Measurements from ENCODE around the gene SLC23A1. TPM values are rescaled to one million over a fixed set of nuclear protein-coding genes. Genes with fewer than 3 reads are reported as not detected.

The SLC23A1 gene
- not detected for total RNA-seq

- no peaks in the 10 kb centered on the region for H3K36me3 ChIP-seq (ENCODE audit: control insufficient read depth in 3 of 3, insufficient read depth in 3 of 3, low read length in 3 of 3)
- no peak within 1 kb of the TSS for H3K27ac ChIP-seq (ENCODE audit: low read depth, low read length)
- no peaks in the 10 kb centered on the region for H3K9me3 ChIP-seq (ENCODE audit: control insufficient read depth in 3 of 3, low read length in 3 of 3)
- no peaks in the 10 kb centered on the region for H3K27me3 ChIP-seq (ENCODE audit: control insufficient read depth in 3 of 3, insufficient read depth in 3 of 3, low read length in 3 of 3)
- H3K4me3 ChIP-seq (ENCODE audit: low read length in 3 of 3) = no peak within 1 kb of the TSS
- H3K9ac ChIP-seq (ENCODE audit: low read depth in 1 of 3, low read length in 3 of 3) = peak within 1 kb of the TSS in 2 of 3 donors; percentile 33 to 72
- peaks cover 20 to 29% (median 20%) of the 10 kb centered on the region in 3 donors for H3K4me1 ChIP-seq (ENCODE audit: control insufficient read depth in 3 of 3, insufficient read depth in 3 of 3, low read length in 3 of 3)
Measured at GRCh38 chr5:139383275-139383992, at the start of gene SLC23A1. SLC23A1 (minus strand) TSS chr5:139383297; CDS start chr5:139383253, 44 bp downstream.

GRCh38 chr5:139431706-139432105, 48.6 kb upstream of the SLC23A1 start:
- no peak overlapping the region for H3K27ac ChIP-seq (ENCODE audit: low read depth, low read length)
- no peaks in the 10 kb centered on the region for H3K4me1 ChIP-seq (ENCODE audit: control insufficient read depth in 3 of 3, insufficient read depth in 3 of 3, low read length in 3 of 3)
- H3K36me3 ChIP-seq (ENCODE audit: control insufficient read depth in 3 of 3, insufficient read depth in 3 of 3, low read length in 3 of 3) = peaks cover 8 to 24% (median 11%) of the 10 kb centered on the region in 3 donors

GRCh38 chr5:139430015-139430414, 46.9 kb upstream of the SLC23A1 start:
- Histone ChIP-seq H3K27ac (ENCODE audit: low read depth, low read length) (no peak overlapping the region), H3K27me3 (ENCODE audit: control insufficient read depth in 3 of 3, insufficient read depth in 3 of 3, low read length in 3 of 3) (no peaks in the 10 kb centered on the region), H3K9me3 (ENCODE audit: control insufficient read depth in 3 of 3, low read length in 3 of 3) (no peaks in the 10 kb centered on the region), H3K4me3 (ENCODE audit: low read length in 3 of 3) (no peak overlapping the region), H3K9ac (ENCODE audit: low read depth in 1 of 3, low read length in 3 of 3) (no peak overlapping the region), H3K36me3 (ENCODE audit: control insufficient read depth in 3 of 3, insufficient read depth in 3 of 3, low read length in 3 of 3) (peaks cover 8 to 21% (median 11%) of the 10 kb centered on the region in 3 donors), H3K4me1 (ENCODE audit: control insufficient read depth in 3 of 3, insufficient read depth in 3 of 3, low read length in 3 of 3) (peaks cover 5 to 15% (median 5%) of the 10 kb centered on the region in 3 donors)

More at GRCh38 chr5:139431706-139432105, 48.6 kb upstream of the SLC23A1 start:
- H3K27me3 ChIP-seq (ENCODE audit: control insufficient read depth in 3 of 3, insufficient read depth in 3 of 3, low read length in 3 of 3) = no peaks in the 10 kb centered on the region
- H3K9ac ChIP-seq (ENCODE audit: low read depth in 1 of 3, low read length in 3 of 3) = no peak overlapping the region
- H3K9me3 ChIP-seq (ENCODE audit: control insufficient read depth in 3 of 3, low read length in 3 of 3) = no peaks in the 10 kb centered on the region
- no peak overlapping the region for H3K4me3 ChIP-seq (ENCODE audit: low read length in 3 of 3)

- H3K36me3 ChIP-seq (ENCODE audit: control insufficient read depth in 3 of 3, insufficient read depth in 3 of 3, low read length in 3 of 3) = peaks cover 3 to 19% (median 17%) of the 10 kb centered on the region in 3 donors
- no peaks in the 10 kb centered on the region for H3K27me3 ChIP-seq (ENCODE audit: control insufficient read depth in 3 of 3, insufficient read depth in 3 of 3, low read length in 3 of 3)
- no peaks in the 10 kb centered on the region for H3K9me3 ChIP-seq (ENCODE audit: control insufficient read depth in 3 of 3, low read length in 3 of 3)
- peaks cover 5 to 23% (median 12%) of the 10 kb centered on the region in 3 donors for H3K4me1 ChIP-seq (ENCODE audit: control insufficient read depth in 3 of 3, insufficient read depth in 3 of 3, low read length in 3 of 3)
- H3K4me3 ChIP-seq (ENCODE audit: low read length in 3 of 3) = no peak overlapping the region
- peak overlapping the region in 1 of 3 donors; percentile 40 for H3K9ac ChIP-seq (ENCODE audit: low read depth in 1 of 3, low read length in 3 of 3)
- peak overlapping the region; percentile 31 for H3K27ac ChIP-seq (ENCODE audit: low read depth, low read length)
Measured at GRCh38 chr5:139426203-139426885, 43.2 kb upstream of the SLC23A1 start.

- Histone ChIP-seq H3K9me3 (ENCODE audit: control insufficient read depth in 3 of 3, low read length in 3 of 3) (no peaks in the 10 kb centered on the region), H3K27me3 (ENCODE audit: control insufficient read depth in 3 of 3, insufficient read depth in 3 of 3, low read length in 3 of 3) (no peaks in the 10 kb centered on the region), H3K4me1 (ENCODE audit: control insufficient read depth in 3 of 3, insufficient read depth in 3 of 3, low read length in 3 of 3) (peaks cover 5 to 23% (median 12%) of the 10 kb centered on the region in 3 donors), H3K36me3 (ENCODE audit: control insufficient read depth in 3 of 3, insufficient read depth in 3 of 3, low read length in 3 of 3) (peaks cover 3 to 20% (median 17%) of the 10 kb centered on the region in 3 donors), H3K27ac (ENCODE audit: low read depth, low read length) (peak overlapping the region; percentile 31), H3K4me3 (ENCODE audit: low read length in 3 of 3) (no peak overlapping the region), H3K9ac (ENCODE audit: low read depth in 1 of 3, low read length in 3 of 3) (peak overlapping the region in 2 of 3 donors; percentile 7 to 23)
Measured at GRCh38 chr5:139425497-139425896, 42.4 kb upstream of the SLC23A1 start.

GRCh38 chr5:139422307-139422893, 39.3 kb upstream of the SLC23A1 start:
- Histone ChIP-seq H3K9ac (ENCODE audit: low read depth in 1 of 3, low read length in 3 of 3) (no peak overlapping the region), H3K36me3 (ENCODE audit: control insufficient read depth in 3 of 3, insufficient read depth in 3 of 3, low read length in 3 of 3) (peaks cover 2 to 17% (median 11%) of the 10 kb centered on the region in 3 donors), H3K27me3 (ENCODE audit: control insufficient read depth in 3 of 3, insufficient read depth in 3 of 3, low read length in 3 of 3) (no peaks in the 10 kb centered on the region), H3K4me3 (ENCODE audit: low read length in 3 of 3) (no peak overlapping the region), H3K4me1 (ENCODE audit: control insufficient read depth in 3 of 3, insufficient read depth in 3 of 3, low read length in 3 of 3) (peaks cover 28 to 50% (median 36%) of the 10 kb centered on the region in 3 donors), H3K9me3 (ENCODE audit: control insufficient read depth in 3 of 3, low read length in 3 of 3) (no peaks in the 10 kb centered on the region), H3K27ac (ENCODE audit: low read depth, low read length) (no peak overlapping the region)

- H3K36me3 ChIP-seq (ENCODE audit: control insufficient read depth in 3 of 3, insufficient read depth in 3 of 3, low read length in 3 of 3) = peaks cover 2 to 11% (median 8%) of the 10 kb centered on the region in 3 donors
- peak overlapping the region; percentile 24 to 76 (median 41) for H3K9ac ChIP-seq (ENCODE audit: low read depth in 1 of 3, low read length in 3 of 3)
- no peaks in the 10 kb centered on the region for H3K9me3 ChIP-seq (ENCODE audit: control insufficient read depth in 3 of 3, low read length in 3 of 3)
- peak overlapping the region; percentile 87 for H3K27ac ChIP-seq (ENCODE audit: low read depth, low read length)
- peak overlapping the region in 1 of 3 donors; percentile 1 for H3K4me3 ChIP-seq (ENCODE audit: low read length in 3 of 3)
- peaks cover 53 to 60% (median 54%) of the 10 kb centered on the region in 3 donors for H3K4me1 ChIP-seq (ENCODE audit: control insufficient read depth in 3 of 3, insufficient read depth in 3 of 3, low read length in 3 of 3)
- H3K27me3 ChIP-seq (ENCODE audit: control insufficient read depth in 3 of 3, insufficient read depth in 3 of 3, low read length in 3 of 3) = no peaks in the 10 kb centered on the region
Measured at GRCh38 chr5:139419226-139420192, 36.4 kb upstream of the SLC23A1 start.

GRCh38 chr5:139418793-139419192, 35.7 kb upstream of the SLC23A1 start:
- peak overlapping the region in 1 of 3 donors; percentile 1 for H3K4me3 ChIP-seq (ENCODE audit: low read length in 3 of 3)
- no peaks in the 10 kb centered on the region for H3K27me3 ChIP-seq (ENCODE audit: control insufficient read depth in 3 of 3, insufficient read depth in 3 of 3, low read length in 3 of 3)
- H3K36me3 ChIP-seq (ENCODE audit: control insufficient read depth in 3 of 3, insufficient read depth in 3 of 3, low read length in 3 of 3) = peaks cover 2 to 10% (median 5%) of the 10 kb centered on the region in 3 donors
- peak overlapping the region; percentile 87 for H3K27ac ChIP-seq (ENCODE audit: low read depth, low read length)
- H3K9me3 ChIP-seq (ENCODE audit: control insufficient read depth in 3 of 3, low read length in 3 of 3) = no peaks in the 10 kb centered on the region
- H3K9ac ChIP-seq (ENCODE audit: low read depth in 1 of 3, low read length in 3 of 3) = peak overlapping the region; percentile 39 to 76 (median 44)
- peaks cover 57 to 67% (median 59%) of the 10 kb centered on the region in 3 donors for H3K4me1 ChIP-seq (ENCODE audit: control insufficient read depth in 3 of 3, insufficient read depth in 3 of 3, low read length in 3 of 3)

GRCh38 chr5:139417214-139417613, 34.1 kb upstream of the SLC23A1 start:
- peak overlapping the region; percentile 87 for H3K27ac ChIP-seq (ENCODE audit: low read depth, low read length)

More at GRCh38 chr5:139417214-139417613, 34.1 kb upstream of the SLC23A1 start:
- Histone ChIP-seq H3K9ac (ENCODE audit: low read depth in 1 of 3, low read length in 3 of 3) (peak overlapping the region in 2 of 3 donors; percentile 10 to 43), H3K4me3 (ENCODE audit: low read length in 3 of 3) (no peak overlapping the region), H3K9me3 (ENCODE audit: control insufficient read depth in 3 of 3, low read length in 3 of 3) (no peaks in the 10 kb centered on the region), H3K27me3 (ENCODE audit: control insufficient read depth in 3 of 3, insufficient read depth in 3 of 3, low read length in 3 of 3) (no peaks in the 10 kb centered on the region), H3K36me3 (ENCODE audit: control insufficient read depth in 3 of 3, insufficient read depth in 3 of 3, low read length in 3 of 3) (peaks cover 2 to 11% (median 3%) of the 10 kb centered on the region in 3 donors), H3K4me1 (ENCODE audit: control insufficient read depth in 3 of 3, insufficient read depth in 3 of 3, low read length in 3 of 3) (peaks cover 57 to 67% (median 61%) of the 10 kb centered on the region in 3 donors)

Data from skeletal muscle tissue (tissue), 4 donors.